Activated CD4-positive, alpha-beta T cell treated with anti-CD3 and anti-CD28 coated beads for 1 hour (primary cell): Measurements from ENCODE around the gene ZSCAN29.

ENCODE experiments used
- DNase-seq: peaks from one replicate; pipeline ENCODE4 v3.0.0-alpha.2; 2020

ZSCAN29 gene

GRCh38 chr15:43346305-43346704 lies 24.5 kb downstream of the ZSCAN29 start:
- no peak for DNase-seq

DNA sequence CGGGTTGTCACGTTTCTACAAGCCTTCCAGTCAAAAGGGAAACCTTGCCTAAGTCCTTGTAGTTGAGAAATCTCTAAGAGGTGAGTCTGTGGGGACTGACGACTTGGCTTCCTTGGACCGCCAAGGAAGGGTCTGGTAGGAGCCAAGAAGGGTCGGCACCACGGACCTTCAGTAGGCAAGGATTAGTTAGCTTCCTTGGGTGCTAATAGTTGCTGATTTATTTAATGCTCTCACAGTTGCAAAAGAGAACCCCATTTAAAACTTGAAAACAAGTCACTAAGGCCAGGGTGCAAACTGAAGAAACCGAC lies 40.1 kb downstream of the ZSCAN29 start:
- DNase-seq: no peak

GRCh38 chr15:43329960-43330779 lies 40.7 kb downstream of the ZSCAN29 start, which contains the start of gene LCMT2:
Gene LCMT2 (minus strand): TSS chr15:43330573. CDS start chr15:43330489, 84 bp downstream.
- DNase-seq: peak; percentile 85

DNA sequence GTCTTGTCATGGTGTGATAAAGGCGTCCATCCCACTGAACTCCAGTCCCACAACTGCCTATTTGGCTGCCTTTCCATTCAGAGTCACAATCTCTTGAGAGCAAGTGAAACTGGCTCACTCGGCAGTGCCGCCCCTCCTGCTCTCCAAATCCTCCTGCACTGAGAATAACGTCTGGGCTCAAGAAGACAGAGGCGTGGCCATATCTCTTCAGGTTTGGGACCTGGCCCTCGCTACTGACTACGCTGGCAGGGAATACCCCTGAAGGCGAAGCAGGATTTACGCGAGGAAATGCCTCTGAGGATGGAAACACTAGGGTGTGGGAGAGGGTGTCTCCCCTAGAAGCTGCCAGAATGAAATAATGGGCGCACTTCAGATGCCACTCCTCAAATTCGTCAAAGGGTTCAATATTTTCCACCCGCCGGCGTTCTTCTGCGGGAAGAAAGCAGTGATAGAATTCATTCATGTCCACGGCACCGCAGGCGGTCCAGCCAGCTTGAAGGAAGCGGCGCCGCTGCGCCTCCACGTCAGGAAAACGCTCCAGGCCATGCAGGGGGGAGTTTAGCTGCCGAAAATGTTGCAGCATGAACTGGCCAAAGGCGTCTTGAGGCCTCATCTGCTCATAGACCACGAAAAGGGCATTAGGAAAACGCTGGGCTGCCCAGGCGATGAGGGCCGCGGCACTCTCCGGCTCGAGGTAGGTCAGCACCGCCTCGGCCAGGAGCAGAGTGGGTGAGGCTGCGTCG lies 41.5 kb downstream of the ZSCAN29 start:
- DNase-seq: no peak

DNA sequence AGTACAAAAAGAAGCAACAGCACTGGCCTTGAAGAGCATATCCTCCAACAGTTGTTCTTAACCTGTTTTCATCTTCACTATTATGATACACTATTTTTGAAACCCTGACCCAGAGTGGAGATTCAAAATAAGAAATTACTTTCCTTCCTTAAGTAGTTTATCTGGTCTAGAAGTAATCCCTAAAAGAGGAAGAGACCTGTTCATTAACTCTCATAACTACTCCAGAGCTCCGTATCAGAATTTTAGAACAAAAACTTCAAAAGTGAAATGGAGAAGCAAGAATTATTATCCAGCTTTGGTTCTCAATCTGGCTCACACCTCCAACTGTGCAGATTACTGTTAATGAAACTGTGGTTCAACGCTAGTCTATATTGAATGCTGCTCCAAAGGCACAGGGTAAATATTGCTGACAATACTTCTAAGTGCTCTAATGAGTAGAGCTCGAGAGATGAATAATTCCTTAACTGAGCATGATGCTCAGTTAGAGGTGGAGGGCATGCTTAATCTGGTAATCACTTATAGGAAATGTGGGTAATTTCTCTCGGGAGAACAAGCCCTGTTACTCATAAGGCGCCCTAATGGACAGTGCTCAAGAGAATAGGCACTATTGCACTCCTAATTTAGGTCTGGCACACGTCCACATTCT lies 45.7 kb downstream of the ZSCAN29 start:
- no peak for DNase-seq

DNA sequence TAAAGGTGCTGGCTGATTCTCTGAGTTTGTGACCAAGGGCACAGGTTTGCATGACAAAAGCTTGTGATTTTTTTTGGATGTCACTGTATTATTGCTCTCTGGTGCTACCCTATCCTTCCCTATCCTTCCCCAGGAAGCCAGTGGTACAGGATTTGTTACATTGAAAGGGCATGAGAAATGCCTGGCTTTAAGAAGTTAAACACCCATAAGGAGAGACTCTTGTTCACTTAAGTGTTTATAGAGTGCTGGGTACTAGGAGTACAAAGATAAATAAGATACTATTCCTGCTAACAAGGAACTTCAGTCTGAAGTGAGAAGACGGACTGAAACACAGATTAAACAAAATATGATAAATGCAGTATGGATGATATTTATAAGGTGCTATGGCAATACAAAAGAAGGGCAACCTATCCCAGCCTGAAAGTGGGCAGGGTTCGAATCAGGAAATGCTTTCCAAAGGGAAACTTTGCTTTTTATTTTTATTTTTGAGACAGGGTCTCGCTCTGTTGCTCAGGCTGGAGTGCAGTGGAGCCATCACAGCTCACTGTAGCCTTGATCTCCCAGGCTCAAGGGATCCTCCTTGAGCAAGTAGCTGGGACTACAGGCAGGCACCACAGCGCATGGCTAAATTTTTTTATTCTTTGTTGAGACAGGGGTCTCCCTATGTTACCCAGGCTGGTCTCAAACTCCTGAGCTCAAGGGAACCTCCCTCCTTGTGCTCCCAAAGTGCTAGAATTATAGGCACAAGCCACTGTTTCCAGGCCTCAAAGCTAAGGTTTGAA lies 51.7 kb downstream of the ZSCAN29 start:
- DNase-seq: no peak

GRCh38 chr15:43317566-43318184 lies 53.2 kb downstream of the ZSCAN29 start:
- DNase-seq: no peak

- no peak for DNase-seq
These were observed 53.9 kb downstream of the ZSCAN29 start for GRCh38 chr15:43316971-43317346.

DNA sequence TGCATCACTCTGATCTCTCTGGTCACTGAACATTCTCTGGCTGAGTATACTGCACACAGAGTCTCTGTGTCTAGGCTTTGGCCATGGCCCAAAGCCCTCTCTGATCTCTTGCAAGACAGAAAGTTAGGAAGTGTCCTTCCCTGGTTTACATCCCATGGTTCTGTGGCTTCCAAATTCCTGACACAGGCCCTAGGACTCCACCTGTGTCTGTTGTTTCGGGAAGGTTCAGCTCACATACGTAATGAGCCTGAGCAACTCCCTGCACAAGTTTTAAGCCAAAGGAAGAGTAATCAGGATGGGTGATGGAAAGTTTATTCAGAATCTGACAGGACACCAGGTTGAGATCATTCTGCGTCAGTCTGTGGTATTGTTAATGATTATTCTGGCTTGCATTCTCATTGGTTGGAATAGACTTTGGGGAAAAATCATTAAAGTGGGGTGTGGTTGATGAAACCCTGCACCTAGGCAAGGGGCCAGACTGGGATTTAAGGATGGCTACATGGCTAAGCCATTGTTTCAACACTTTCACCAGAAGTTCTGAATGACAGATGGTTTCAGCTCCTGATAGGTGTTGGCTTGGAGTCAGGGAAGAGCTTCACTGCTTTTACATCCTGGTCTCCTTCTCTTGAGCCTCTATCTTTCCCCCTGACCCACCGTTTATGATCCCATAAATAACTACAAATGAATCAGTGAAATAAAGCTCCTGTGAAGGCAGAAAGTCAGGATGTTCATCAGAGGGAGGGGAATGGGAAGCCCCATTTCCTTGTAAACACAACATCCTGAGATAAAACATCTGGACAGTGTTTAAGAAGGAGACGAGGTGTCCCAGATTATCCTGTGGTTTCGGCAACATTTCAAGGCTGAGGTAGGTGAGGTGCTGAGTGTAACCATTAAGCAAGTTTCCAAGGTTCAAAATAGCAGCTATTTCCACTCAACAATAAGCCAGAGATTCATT lies 54.5 kb downstream of the ZSCAN29 start:
- no peak for DNase-seq

DNA sequence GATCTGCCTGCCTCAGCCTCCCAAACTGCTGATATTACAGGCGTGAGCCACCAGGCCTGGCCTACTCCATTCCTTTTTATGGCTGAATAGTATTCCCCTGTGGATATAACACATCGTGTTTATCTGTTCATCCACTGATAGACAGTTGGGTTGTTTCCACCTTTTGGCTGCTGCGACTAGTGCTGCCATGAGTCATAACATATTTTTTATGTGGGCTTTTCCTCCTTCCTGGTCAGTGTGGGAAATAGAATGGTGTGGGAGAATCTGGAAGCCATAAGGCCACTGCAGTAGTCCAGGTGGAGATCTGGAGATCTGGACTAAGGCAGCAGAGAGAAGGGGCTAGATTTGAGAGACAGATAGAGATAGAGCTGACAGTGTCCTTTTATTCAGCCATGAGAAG lies 56.7 kb downstream of the ZSCAN29 start:
- DNase-seq: no peak

- DNase-seq: no peak
These were observed 58.5 kb downstream of the ZSCAN29 start for GRCh38 chr15:43312378-43312777.
